Lung (tissue), 12 donors: ENCODE measurements around the gene CRYBA2. TPM values are rescaled to one million over a fixed set of nuclear protein-coding genes. Genes with fewer than 3 reads are reported as not detected.

Experiments
- ATAC-seq: fragments of 200-7000 bp; cut with Tn5 transposase; one replicate; pipeline ENCODE4 v1.9.1; 2020; ENCODE audit warnings: moderate number of reproducible peaks; ENCODE audit not compliant: insufficient read depth, low FRiP score
- DNase-seq, 3 donors: peaks; one replicate each; pipeline ENCODE4 v3.0.0-alpha.2; 2013 to 2017
- H3K27ac ChIP-seq, 2 donors: one replicate each; pipeline ENCODE4 v1.5.1; 2013; ENCODE audit warnings: mild to moderate bottlenecking in 2 of 2, moderate library complexity in 2 of 2, control low read depth in 1 of 2, inconsistent platforms in 1 of 2, low read depth in 1 of 2, low read length in 1 of 2
- H3K27me3 ChIP-seq, 3 donors: one replicate each; pipeline ENCODE4 v1.5.1; 2013; ENCODE audit warnings: low read length in 2 of 3; ENCODE audit not compliant: control insufficient read depth in 3 of 3, insufficient read depth in 3 of 3
- H3K36me3 ChIP-seq, 4 donors: one replicate each; pipeline ENCODE4 v1.5.1; 2013; ENCODE audit warnings: low read length in 4 of 4, mild to moderate bottlenecking in 1 of 4, moderate library complexity in 1 of 4; ENCODE audit not compliant: control insufficient read depth in 4 of 4, insufficient read depth in 4 of 4
- H3K4me1 ChIP-seq, 5 donors: one replicate each; pipeline ENCODE4 v1.5.1; 2013; ENCODE audit warnings: low read length in 5 of 5, mild to moderate bottlenecking in 2 of 5, moderate library complexity in 1 of 5; ENCODE audit not compliant: control insufficient read depth in 5 of 5, insufficient read depth in 5 of 5
- H3K4me3 ChIP-seq: one replicate; pipeline ENCODE4 v1.5.1; 2013; ENCODE audit warnings: mild to moderate bottlenecking, control low read depth, moderate library complexity
- H3K9ac ChIP-seq, 2 donors: one replicate each; pipeline ENCODE4 v1.5.1; 2013; ENCODE audit warnings: low read length in 2 of 2, control low read depth in 1 of 2; ENCODE audit not compliant: insufficient read depth in 1 of 2
- H3K9me3 ChIP-seq, 4 donors: one replicate each; pipeline ENCODE4 v1.5.1; 2013; ENCODE audit warnings: low read length in 3 of 4, mild to moderate bottlenecking in 1 of 4, moderate library complexity in 1 of 4; ENCODE audit not compliant: control insufficient read depth in 4 of 4, insufficient read depth in 3 of 4
- WGBS, 2 donors: extraction: QIAGEN DNeasy Blood & Tissue Kit; methylation state at CpG; one replicate each; pipeline ENCODE4 v1.1.7; 2013; 5-methylcytosine and 5-hydroxymethylcytosine counted together
- polyA plus RNA-seq, 2 donors: library from polyadenylated mRNA; stranded (reverse); fragments of 200-250 nt; gene quantifications; one replicate each; pipeline ENCODE4 v1.2.1, GENCODE V29; 2013
- total RNA-seq, 2 donors: library from RNA; depleted of rRNA in 1 of 2; stranded (reverse); fragments of >200 nt in 1 of 2; gene quantifications; one replicate each; pipeline ENCODE4 v1.2.1, GENCODE V29; 2014 to 2021
- TF ChIP-seq, protein P1 (sequence below): IDR thresholded peaks from 2 replicates; pipeline ENCODE4 v1.5.1; 2012; ENCODE audit warnings: mild to moderate bottlenecking; ENCODE audit errors: control extremely low read depth, extremely low read depth
- donor health status: control.
- donor health status: control.
- donor health status: Bipolar disorder and iron deficiency.
- donor health status: healthy.
- donor health status: DM: yes; HTN: yes; CAD: no.

Gene CRYBA2
- total and polyA plus RNA-seq, 4 donors = 0.08 TPM; not detected in 3

DNA sequence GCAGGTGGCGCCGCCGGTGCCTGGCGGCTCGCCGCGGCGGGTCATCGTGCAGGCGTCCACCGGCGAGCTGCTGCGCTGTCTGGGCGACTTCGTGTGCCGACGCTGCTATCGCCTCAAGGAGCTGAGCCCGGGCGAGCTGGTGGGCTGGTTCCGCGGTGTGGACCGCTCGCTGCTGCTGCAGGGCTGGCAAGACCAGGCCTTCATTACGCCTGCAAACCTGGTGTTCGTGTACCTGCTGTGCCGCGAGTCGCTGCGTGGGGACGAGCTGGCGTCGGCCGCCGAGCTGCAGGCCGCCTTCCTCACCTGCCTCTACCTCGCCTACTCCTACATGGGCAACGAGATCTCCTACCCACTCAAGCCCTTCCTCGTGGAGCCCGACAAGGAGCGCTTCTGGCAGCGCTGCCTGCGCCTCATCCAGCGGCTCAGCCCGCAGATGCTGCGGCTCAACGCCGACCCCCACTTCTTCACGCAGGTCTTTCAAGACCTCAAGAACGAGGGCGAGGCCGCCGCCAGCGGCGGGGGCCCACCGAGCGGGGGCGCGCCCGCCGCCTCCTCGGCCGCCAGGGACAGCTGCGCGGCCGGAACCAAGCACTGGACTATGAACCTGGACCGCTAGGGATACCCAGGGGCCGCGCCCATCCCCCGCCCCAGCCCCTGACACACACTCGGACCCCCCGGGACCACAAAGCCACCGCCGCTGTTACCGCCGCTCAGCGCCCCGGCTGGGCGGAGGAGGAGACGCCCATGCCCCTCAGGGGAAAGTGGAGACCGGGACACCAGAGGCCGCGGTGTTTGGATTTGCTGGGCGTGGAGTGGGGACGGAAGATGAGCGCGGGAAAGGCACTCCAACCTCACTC, 32.7 kb downstream of the CRYBA2 start:
- no peak overlapping the region for H3K27ac ChIP-seq
- no peak for ATAC-seq
- no peak overlapping the region for H3K9ac ChIP-seq
- H3K4me1 ChIP-seq = peaks cover 0 to 14% (median 3%) of the 10 kb centered on the region in 5 donors
- no peaks in the 10 kb centered on the region for H3K36me3 ChIP-seq
- no peak for DNase-seq
- 4 to 6% methylated on average over 81 to 87 of the region's 87 CpGs for WGBS, 2 donors
- H3K27me3 ChIP-seq = peaks cover 43 to 66% (median 48%) of the 10 kb centered on the region in 3 donors
- H3K4me3 ChIP-seq = no peak overlapping the region
- TF ChIP-seq, protein P1, sequence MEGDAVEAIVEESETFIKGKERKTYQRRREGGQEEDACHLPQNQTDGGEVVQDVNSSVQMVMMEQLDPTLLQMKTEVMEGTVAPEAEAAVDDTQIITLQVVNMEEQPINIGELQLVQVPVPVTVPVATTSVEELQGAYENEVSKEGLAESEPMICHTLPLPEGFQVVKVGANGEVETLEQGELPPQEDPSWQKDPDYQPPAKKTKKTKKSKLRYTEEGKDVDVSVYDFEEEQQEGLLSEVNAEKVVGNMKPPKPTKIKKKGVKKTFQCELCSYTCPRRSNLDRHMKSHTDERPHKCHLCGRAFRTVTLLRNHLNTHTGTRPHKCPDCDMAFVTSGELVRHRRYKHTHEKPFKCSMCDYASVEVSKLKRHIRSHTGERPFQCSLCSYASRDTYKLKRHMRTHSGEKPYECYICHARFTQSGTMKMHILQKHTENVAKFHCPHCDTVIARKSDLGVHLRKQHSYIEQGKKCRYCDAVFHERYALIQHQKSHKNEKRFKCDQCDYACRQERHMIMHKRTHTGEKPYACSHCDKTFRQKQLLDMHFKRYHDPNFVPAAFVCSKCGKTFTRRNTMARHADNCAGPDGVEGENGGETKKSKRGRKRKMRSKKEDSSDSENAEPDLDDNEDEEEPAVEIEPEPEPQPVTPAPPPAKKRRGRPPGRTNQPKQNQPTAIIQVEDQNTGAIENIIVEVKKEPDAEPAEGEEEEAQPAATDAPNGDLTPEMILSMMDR = no peak
- peaks cover 0 to 8% (median 0%) of the 10 kb centered on the region in 4 donors for H3K9me3 ChIP-seq

DNA sequence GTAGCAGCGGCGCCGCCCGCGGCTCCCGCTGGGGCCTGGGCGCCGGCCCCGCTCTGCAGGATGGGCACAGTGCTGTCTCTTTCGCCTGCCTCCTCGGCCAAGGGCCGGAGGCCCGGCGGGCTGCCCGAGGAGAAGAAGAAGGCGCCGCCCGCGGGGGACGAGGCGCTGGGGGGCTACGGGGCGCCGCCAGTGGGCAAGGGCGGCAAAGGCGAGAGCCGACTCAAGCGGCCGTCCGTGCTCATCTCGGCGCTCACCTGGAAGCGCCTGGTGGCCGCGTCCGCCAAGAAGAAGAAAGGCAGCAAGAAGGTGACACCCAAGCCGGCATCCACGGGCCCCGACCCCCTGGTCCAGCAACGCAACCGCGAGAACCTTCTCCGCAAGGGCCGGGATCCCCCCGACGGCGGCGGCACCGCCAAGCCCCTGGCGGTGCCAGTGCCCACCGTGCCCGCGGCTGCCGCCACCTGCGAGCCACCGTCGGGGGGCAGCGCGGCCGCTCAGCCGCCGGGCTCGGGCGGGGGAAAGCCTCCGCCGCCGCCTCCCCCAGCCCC, 33.4 kb downstream of the CRYBA2 start:
- TF ChIP-seq, protein P1 = no peak
- DNase-seq = no peak
- 2 to 3% methylated on average over 37 to 67 of the region's 67 CpGs for WGBS, 2 donors

DNA sequence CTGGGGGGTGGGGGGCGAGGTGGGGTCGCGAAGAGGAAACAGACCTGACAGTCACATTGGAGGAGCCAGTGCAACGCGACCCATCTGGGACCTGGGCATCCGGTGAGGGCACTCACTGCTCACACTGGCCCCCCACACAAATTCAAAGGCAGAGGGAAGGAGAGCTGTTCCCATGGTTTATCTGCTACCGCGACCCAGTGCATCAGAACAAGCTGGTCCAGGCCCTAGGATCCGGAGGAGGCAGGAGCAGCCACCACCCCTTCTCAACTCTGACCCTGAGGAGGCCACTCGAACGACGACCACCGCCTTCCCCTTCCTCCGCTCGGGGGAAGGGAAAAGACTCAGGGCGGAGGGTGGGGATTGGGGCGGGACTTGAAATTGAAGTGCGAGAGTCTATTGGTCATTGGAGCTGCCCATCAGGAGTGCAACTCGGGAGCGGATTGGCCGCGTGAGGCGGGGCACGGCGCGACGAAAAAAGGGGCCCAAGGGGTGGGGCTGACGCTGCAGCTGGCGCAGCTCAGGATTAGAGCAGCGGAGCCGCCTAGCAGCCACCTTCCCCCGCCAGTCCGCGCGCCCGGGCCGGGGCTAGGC, 34.0 kb downstream of the CRYBA2 start, which contains the start of gene CDK5R2:
Gene CDK5R2, plus strand, starts transcription at position 526 of the 591 bp plus-strand sequence. CDS start 155 bp downstream, outside the sequence.
- ATAC-seq (peak; percentile 86), DNase-seq (peak; percentile 90 to 93 (median 91))
- H3K27me3 ChIP-seq = peaks cover 39 to 72% (median 43%) of the 10 kb centered on the region in 3 donors
- H3K9me3 ChIP-seq = peaks cover 0 to 8% (median 0%) of the 10 kb centered on the region in 4 donors
- TF ChIP-seq, protein P1 = no peak
- peaks cover 0 to 14% (median 3%) of the 10 kb centered on the region in 5 donors for H3K4me1 ChIP-seq
- no peak within 1 kb of the TSS for H3K27ac ChIP-seq
- no peak within 1 kb of the TSS for H3K9ac ChIP-seq
- no peaks in the 10 kb centered on the region for H3K36me3 ChIP-seq
- 2% methylated on average over 36 to 37 of the region's 37 CpGs for WGBS, 2 donors
- no peak within 1 kb of the TSS for H3K4me3 ChIP-seq

More for the DNA sequence above, 33.4 kb downstream of the CRYBA2 start:
- Histone ChIP-seq H3K27me3 (peaks cover 43 to 72% (median 48%) of the 10 kb centered on the region in 3 donors), H3K9ac (no peak overlapping the region), H3K4me3 (no peak overlapping the region), H3K4me1 (peaks cover 0 to 14% (median 3%) of the 10 kb centered on the region in 5 donors), H3K9me3 (peaks cover 0 to 8% (median 0%) of the 10 kb centered on the region in 4 donors), H3K27ac (no peak overlapping the region), H3K36me3 (no peaks in the 10 kb centered on the region)
- no peak for ATAC-seq
